ENCODE measurements around the gene LY6G5C. TPM values are rescaled to one million over a fixed set of nuclear protein-coding genes. Genes with fewer than 3 reads are reported as not detected.

Gene LY6G5C
- polyA plus RNA-seq, 1 donor, result 2.6 TPM

GRCh38 chr6:31636698-31637596, 43.9 kb downstream of the LY6G5C start:
- Histone ChIP-seq H3K27ac (ENCODE audit: low read length) (no peak overlapping the region), H3K9me3 (ENCODE audit: control insufficient read depth, low read depth, low read length) (no peaks in the 10 kb centered on the region), H3K36me3 (ENCODE audit: control insufficient read depth, insufficient read depth, low read length) (peaks cover 94% of the 10 kb centered on the region), H3K27me3 (ENCODE audit: control insufficient read depth, insufficient read depth, low read length) (no peaks in the 10 kb centered on the region), H3K4me1 (ENCODE audit: control insufficient read depth, insufficient read depth, low read length) (no peaks in the 10 kb centered on the region), H3K4me3 (ENCODE audit: low read length) (no peak overlapping the region)
- no peak for DNase-seq
- WGBS (ENCODE audit: insufficient coverage, low lambda C conversion rate), result 84% methylated on average over 7 of the region's 27 CpGs

- Histone ChIP-seq H3K4me3 (ENCODE audit: low read length) (no peak overlapping the region), H3K36me3 (ENCODE audit: control insufficient read depth, insufficient read depth, low read length) (peaks cover 92% of the 10 kb centered on the region), H3K27me3 (ENCODE audit: control insufficient read depth, insufficient read depth, low read length) (no peaks in the 10 kb centered on the region), H3K4me1 (ENCODE audit: control insufficient read depth, insufficient read depth, low read length) (no peaks in the 10 kb centered on the region), H3K9me3 (ENCODE audit: control insufficient read depth, low read depth, low read length) (no peaks in the 10 kb centered on the region), H3K27ac (ENCODE audit: low read length) (no peak overlapping the region)
- DNase-seq, result no peak
- 100% methylated on average over 1 of the region's 11 CpGs for WGBS (ENCODE audit: insufficient coverage, low lambda C conversion rate)
These were observed 45.8 kb downstream of the LY6G5C start for GRCh38 chr6:31634969-31635575.

- no CpG with 5 or more reads among the region's 3 CpGs for WGBS (ENCODE audit: insufficient coverage, low lambda C conversion rate)
- Histone ChIP-seq H3K4me3 (ENCODE audit: low read length) (no peak overlapping the region), H3K27ac (ENCODE audit: low read length) (no peak overlapping the region), H3K36me3 (ENCODE audit: control insufficient read depth, insufficient read depth, low read length) (peaks cover 92% of the 10 kb centered on the region), H3K9me3 (ENCODE audit: control insufficient read depth, low read depth, low read length) (no peaks in the 10 kb centered on the region), H3K27me3 (ENCODE audit: control insufficient read depth, insufficient read depth, low read length) (no peaks in the 10 kb centered on the region), H3K4me1 (ENCODE audit: control insufficient read depth, insufficient read depth, low read length) (no peaks in the 10 kb centered on the region)
- no peak for DNase-seq
These were observed 46.7 kb downstream of the LY6G5C start for GRCh38 chr6:31634131-31634530.

- Histone ChIP-seq H3K27ac (ENCODE audit: low read length) (no peak overlapping the region), H3K9me3 (ENCODE audit: control insufficient read depth, low read depth, low read length) (no peaks in the 10 kb centered on the region), H3K4me1 (ENCODE audit: control insufficient read depth, insufficient read depth, low read length) (no peaks in the 10 kb centered on the region), H3K27me3 (ENCODE audit: control insufficient read depth, insufficient read depth, low read length) (no peaks in the 10 kb centered on the region), H3K4me3 (ENCODE audit: low read length) (no peak overlapping the region), H3K36me3 (ENCODE audit: control insufficient read depth, insufficient read depth, low read length) (peaks cover 96% of the 10 kb centered on the region)
- no CpG with 5 or more reads among the region's 7 CpGs for WGBS (ENCODE audit: insufficient coverage, low lambda C conversion rate)
- no peak for DNase-seq
These were observed 47.4 kb downstream of the LY6G5C start for GRCh38 chr6:31633447-31633846.

- DNase-seq, result no peak
- Histone ChIP-seq H3K27ac (ENCODE audit: low read length) (no peak overlapping the region), H3K9me3 (ENCODE audit: control insufficient read depth, low read depth, low read length) (no peaks in the 10 kb centered on the region), H3K4me3 (ENCODE audit: low read length) (no peak overlapping the region), H3K4me1 (ENCODE audit: control insufficient read depth, insufficient read depth, low read length) (no peaks in the 10 kb centered on the region), H3K27me3 (ENCODE audit: control insufficient read depth, insufficient read depth, low read length) (no peaks in the 10 kb centered on the region), H3K36me3 (ENCODE audit: control insufficient read depth, insufficient read depth, low read length) (peaks cover 99% of the 10 kb centered on the region)
- 100% methylated on average over 1 of the region's 26 CpGs for WGBS (ENCODE audit: insufficient coverage, low lambda C conversion rate)
These were observed 48.5 kb downstream of the LY6G5C start for GRCh38 chr6:31632279-31632946.

GRCh38 chr6:31631681-31632278, 49.1 kb downstream of the LY6G5C start:
- no peaks in the 10 kb centered on the region for H3K4me1 ChIP-seq (ENCODE audit: control insufficient read depth, insufficient read depth, low read length)
- no peak overlapping the region for H3K27ac ChIP-seq (ENCODE audit: low read length)
- H3K27me3 ChIP-seq (ENCODE audit: control insufficient read depth, insufficient read depth, low read length), result no peaks in the 10 kb centered on the region
- no peak overlapping the region for H3K4me3 ChIP-seq (ENCODE audit: low read length)
- H3K36me3 ChIP-seq (ENCODE audit: control insufficient read depth, insufficient read depth, low read length), result peaks cover 99% of the 10 kb centered on the region
- 93% methylated on average over 3 of the region's 32 CpGs for whole genome bisulfite sequencing (ENCODE audit: insufficient coverage, low lambda C conversion rate)
- no peaks in the 10 kb centered on the region for H3K9me3 ChIP-seq (ENCODE audit: control insufficient read depth, low read depth, low read length)
- DNase-seq, result no peak

- peaks cover 99% of the 10 kb centered on the region for H3K36me3 ChIP-seq (ENCODE audit: control insufficient read depth, insufficient read depth, low read length)
- no peak overlapping the region for H3K4me3 ChIP-seq (ENCODE audit: low read length)
- no peaks in the 10 kb centered on the region for H3K27me3 ChIP-seq (ENCODE audit: control insufficient read depth, insufficient read depth, low read length)
- H3K4me1 ChIP-seq (ENCODE audit: control insufficient read depth, insufficient read depth, low read length), result no peaks in the 10 kb centered on the region
- no peak overlapping the region for H3K27ac ChIP-seq (ENCODE audit: low read length)
- WGBS (ENCODE audit: insufficient coverage, low lambda C conversion rate), result no CpG with 5 or more reads among the region's 16 CpGs
- DNase-seq, result no peak
- H3K9me3 ChIP-seq (ENCODE audit: control insufficient read depth, low read depth, low read length), result no peaks in the 10 kb centered on the region
These were observed 49.7 kb downstream of the LY6G5C start for GRCh38 chr6:31631209-31631608.

- no peak for DNase-seq
- no peak overlapping the region for H3K4me3 ChIP-seq (ENCODE audit: low read length)
- H3K9me3 ChIP-seq (ENCODE audit: control insufficient read depth, low read depth, low read length), result no peaks in the 10 kb centered on the region
- H3K27me3 ChIP-seq (ENCODE audit: control insufficient read depth, insufficient read depth, low read length), result no peaks in the 10 kb centered on the region
- H3K27ac ChIP-seq (ENCODE audit: low read length), result no peak overlapping the region
- no peaks in the 10 kb centered on the region for H3K4me1 ChIP-seq (ENCODE audit: control insufficient read depth, insufficient read depth, low read length)
- H3K36me3 ChIP-seq (ENCODE audit: control insufficient read depth, insufficient read depth, low read length), result peaks cover 99% of the 10 kb centered on the region
- 96% methylated on average over 4 of the region's 25 CpGs for WGBS (ENCODE audit: insufficient coverage, low lambda C conversion rate)
These were observed 50.5 kb downstream of the LY6G5C start for GRCh38 chr6:31630177-31630934.

- Histone ChIP-seq H3K4me1 (ENCODE audit: control insufficient read depth, insufficient read depth, low read length) (no peaks in the 10 kb centered on the region), H3K9me3 (ENCODE audit: control insufficient read depth, low read depth, low read length) (no peaks in the 10 kb centered on the region), H3K4me3 (ENCODE audit: low read length) (no peak overlapping the region), H3K27ac (ENCODE audit: low read length) (no peak overlapping the region), H3K36me3 (ENCODE audit: control insufficient read depth, insufficient read depth, low read length) (peaks cover 99% of the 10 kb centered on the region), H3K27me3 (ENCODE audit: control insufficient read depth, insufficient read depth, low read length) (no peaks in the 10 kb centered on the region)
- no peak for DNase-seq
- WGBS (ENCODE audit: insufficient coverage, low lambda C conversion rate), result 100% methylated on average over 1 of the region's 7 CpGs
These were observed 51.9 kb downstream of the LY6G5C start for GRCh38 chr6:31629014-31629413.
